Endodermal cell (in vitro differentiated cells): ENCODE results near the gene ZNF385D. TPM values are rescaled to one million over a fixed set of nuclear protein-coding genes. Genes with fewer than 3 reads are reported as not detected.

Experiments
- DNase-seq: peaks from one replicate; pipeline ENCODE4 v3.0.0-alpha.2; 2017
- H3K27ac ChIP-seq: 2 replicates; pipeline ENCODE4 v1.5.1; 2013; ENCODE audit warnings: mild to moderate bottlenecking, low read depth, low read length, moderate library complexity
- H3K27me3 ChIP-seq: 2 replicates; pipeline ENCODE4 v1.6.1; 2013; ENCODE audit warnings: mild to moderate bottlenecking, low read length, moderate library complexity; ENCODE audit not compliant: insufficient read depth, control insufficient read depth, poor library complexity, severe bottlenecking
- H3K36me3 ChIP-seq: 2 replicates; pipeline ENCODE4 v1.7.0; 2013; ENCODE audit warnings: mild to moderate bottlenecking, low read length, moderate library complexity; ENCODE audit not compliant: control insufficient read depth, insufficient read depth
- H3K4me1 ChIP-seq: one replicate; pipeline ENCODE4 v1.7.0; 2013; ENCODE audit warnings: low read length; ENCODE audit not compliant: control insufficient read depth, insufficient read depth
- H3K4me3 ChIP-seq: 2 replicates; pipeline ENCODE4 v1.5.1; 2013; ENCODE audit warnings: mild to moderate bottlenecking, low read length, moderate library complexity
- H3K9ac ChIP-seq: 2 replicates; pipeline ENCODE4 v1.6.1; 2013; ENCODE audit warnings: mild to moderate bottlenecking, low read length, moderate library complexity; ENCODE audit not compliant: poor library complexity, severe bottlenecking; ENCODE audit errors: extremely low read depth
- H3K9me3 ChIP-seq: 2 replicates; pipeline ENCODE4 v1.6.1; 2013; ENCODE audit warnings: mild to moderate bottlenecking, low read length, moderate library complexity; ENCODE audit not compliant: control insufficient read depth
- H3K27ac Mint-ChIP-seq: 2 replicates; pipeline ENCODE4 v1.8.0; 2020; ENCODE audit warnings: mixed read lengths
- H3K27me3 Mint-ChIP-seq: 2 replicates; pipeline ENCODE4 v1.8.0; 2021; ENCODE audit warnings: mild to moderate bottlenecking, mixed read lengths; ENCODE audit not compliant: insufficient read depth
- H3K36me3 Mint-ChIP-seq: 2 replicates; pipeline ENCODE4 v1.8.0; 2020; ENCODE audit warnings: low read depth, mixed read lengths
- H3K4me1 Mint-ChIP-seq: 2 replicates; pipeline ENCODE4 v1.8.0; 2020; ENCODE audit warnings: mixed read lengths
- H3K4me3 Mint-ChIP-seq: 2 replicates; pipeline ENCODE4 v1.8.0; 2020; ENCODE audit warnings: mild to moderate bottlenecking, moderate library complexity, mixed read lengths
- H3K9me3 Mint-ChIP-seq: 2 replicates; pipeline ENCODE4 v1.8.0; 2020; ENCODE audit warnings: mild to moderate bottlenecking, mixed read lengths
- CTCF ChIP-seq: fragments of 200-600 bp; sonication (generic); conservative IDR thresholded peaks from 2 replicates; pipeline ENCODE4 v1.5.0; 2021; ENCODE audit warnings: antibody characterized with exemption, mild to moderate bottlenecking
- WGBS, 2 experiments: methylation state at CpG; one replicate each; pipeline versions ENCODE4 v1.1.5 to v1.1.7; 2013; ENCODE audit warnings: missing lambda C conversion rate in 2 of 2, mixed read lengths in 1 of 2; ENCODE audit not compliant: insufficient coverage in 1 of 2, insufficient read length in 1 of 2; 5-methylcytosine and 5-hydroxymethylcytosine counted together
- total RNA-seq, 2 donors: library from RNA; stranded (reverse); fragmentation: NEBNext Ultra II Directional in 1 of 2; extraction: Animal tissue kit (Norgen Biotek cat#: 25700) in 1 of 2; gene quantifications; 2 replicates in 1 of 2; 3 replicates in 1 of 2; pipeline ENCODE4 v1.2.1, GENCODE V29; 2021

Gene ZNF385D
- total RNA-seq, 2 donors from 2014 or later = 1.1 to 3.7 TPM

- no peak for TF ChIP-seq CTCF
- no peaks in the 10 kb centered on the region for H3K36me3 ChIP-seq
- H3K9me3 ChIP-seq = no peaks in the 10 kb centered on the region
- WGBS, 2 experiments = 88% methylated on average over 1 of the region's 1 CpG; no CpG with 5 or more reads in 1 of the 2 experiments
- H3K9ac ChIP-seq = no peak overlapping the region
- Mint-ChIP-seq H3K27me3 (no peaks in the 10 kb centered on the region), H3K27ac (no peak overlapping the region), H3K4me3 (no peak overlapping the region), H3K4me1 (no peaks in the 10 kb centered on the region), H3K36me3 (no peaks in the 10 kb centered on the region), H3K9me3 (no peaks in the 10 kb centered on the region)
- no peak overlapping the region for H3K4me3 ChIP-seq
- no peaks in the 10 kb centered on the region for H3K4me1 ChIP-seq
- no peak overlapping the region for H3K27ac ChIP-seq
- DNase-seq = no peak
- H3K27me3 ChIP-seq = no peaks in the 10 kb centered on the region
Observed at GRCh38 chr3:21587894-21588293, 163.1 kb downstream of the ZNF385D start.

- Histone ChIP-seq H3K9me3 (no peaks in the 10 kb centered on the region), H3K36me3 (no peaks in the 10 kb centered on the region), H3K27ac (no peak overlapping the region), H3K27me3 (no peaks in the 10 kb centered on the region), H3K4me3 (no peak overlapping the region), H3K9ac (no peak overlapping the region), H3K4me1 (no peaks in the 10 kb centered on the region)
- no peaks in the 10 kb centered on the region for H3K36me3 Mint-ChIP-seq
- H3K27me3 Mint-ChIP-seq = no peaks in the 10 kb centered on the region
- no peaks in the 10 kb centered on the region for H3K4me1 Mint-ChIP-seq
- no peak for TF ChIP-seq CTCF
- no peaks in the 10 kb centered on the region for H3K9me3 Mint-ChIP-seq
- no peak for DNase-seq
- no peak overlapping the region for H3K27ac Mint-ChIP-seq
- 93 to 94% methylated on average over 2 to 3 of the region's 3 CpGs for WGBS, 2 experiments
- no peak overlapping the region for H3K4me3 Mint-ChIP-seq
Observed at GRCh38 chr3:21585216-21585740, 165.7 kb downstream of the ZNF385D start.

GRCh38 chr3:21573291-21573690, 177.7 kb downstream of the ZNF385D start:
- Mint-ChIP-seq H3K27me3 (no peaks in the 10 kb centered on the region), H3K4me3 (no peak overlapping the region), H3K4me1 (no peaks in the 10 kb centered on the region), H3K36me3 (peaks cover 2% of the 10 kb centered on the region), H3K9me3 (no peaks in the 10 kb centered on the region), H3K27ac (no peak overlapping the region)
- Histone ChIP-seq H3K4me1 (no peaks in the 10 kb centered on the region), H3K9me3 (no peaks in the 10 kb centered on the region), H3K36me3 (no peaks in the 10 kb centered on the region), H3K27me3 (no peaks in the 10 kb centered on the region), H3K4me3 (no peak overlapping the region), H3K27ac (no peak overlapping the region), H3K9ac (no peak overlapping the region)
- WGBS, 2 experiments = 94 to 100% methylated on average over 1 to 2 of the region's 2 CpGs
- no peak for DNase-seq
- no peak for TF ChIP-seq CTCF
